Amygdala (tissue), 56 donors: ENCODE results near the gene LMX1B.

ENCODE experiments used
- DNase-seq, 56 donors: peaks; one replicate each; lab custom pipeline; 2025; lab: John Stamatoyannopoulos, UW

Gene LMX1B

GRCh38 chr9:126604059-126605055 is 9.4 kb upstream of the LMX1B start:
- no peak for DNase-seq

- no peak for DNase-seq
These were observed 7.8 kb upstream of the LMX1B start for GRCh38 chr9:126605792-126606482.

- DNase-seq = no peak
These were observed 7.3 kb upstream of the LMX1B start for GRCh38 chr9:126606483-126606870.

GRCh38 chr9:126607086-126607485 is 6.6 kb upstream of the LMX1B start:
- no peak for DNase-seq

GRCh38 chr9:126607731-126608130 is 6.0 kb upstream of the LMX1B start:
- no peak for DNase-seq

GRCh38 chr9:126608551-126608950 is 5.2 kb upstream of the LMX1B start:
- no peak for DNase-seq

- DNase-seq = no peak
These were observed 4.5 kb upstream of the LMX1B start for GRCh38 chr9:126609191-126609590.

- DNase-seq = no peak
These were observed 3.9 kb upstream of the LMX1B start for GRCh38 chr9:126609711-126610388.

GRCh38 chr9:126611193-126611591 is 2.5 kb upstream of the LMX1B start:
- DNase-seq = no peak

GRCh38 chr9:126611592-126612325 is 2.0 kb upstream of the LMX1B start:
- peak in 40 of 56 donors; percentile 4 to 75 (median 27) for DNase-seq

- no peak for DNase-seq
These were observed 1.4 kb upstream of the LMX1B start for GRCh38 chr9:126612326-126612812.

GRCh38 chr9:126612813-126613641 is 701 bp upstream of the LMX1B start:
- no peak for DNase-seq

GRCh38 chr9:126614088-126614454 is 343 bp downstream of the LMX1B start:
- no peak for DNase-seq

- no peak for DNase-seq
These were observed 922 bp downstream of the LMX1B start for GRCh38 chr9:126614455-126615244.

- no peak for DNase-seq
These were observed 1.6 kb downstream of the LMX1B start for GRCh38 chr9:126615245-126615790.

GRCh38 chr9:126615791-126616447 is 2.2 kb downstream of the LMX1B start:
- DNase-seq = no peak

GRCh38 chr9:126616521-126616976 is 2.8 kb downstream of the LMX1B start:
- no peak for DNase-seq
